A673 (cell line): ENCODE measurements around the gene WNK2. TPM values are rescaled to one million over a fixed set of nuclear protein-coding genes. Genes with fewer than 3 reads are reported as not detected.

ENCODE experiments used
- BruUV-seq: library from RNA; stranded (reverse); fragments of 400-500 nt; replicated peaks from 2 replicates; lab custom pipeline; 2021; lab: Mats Ljungman, UMichigan
- CTCF ChIA-PET: fragments of 300-600 bp; sonication (Branson Sonifier 250); formaldehyde crosslinking; loops from one replicate; lab custom pipeline; 2022; ENCODE audit warnings: antibody characterized with exemption; lab: Charles Lee
- POLR2A ChIA-PET: fragments of 300-600 bp; sonication (Branson Sonifier 250); formaldehyde crosslinking; loops from one replicate; lab custom pipeline; 2022; ENCODE audit warnings: antibody characterized with exemption; ENCODE audit not compliant: low non-redundant PET; lab: Charles Lee
- DNase-seq: peaks from one replicate; pipeline ENCODE4 v3.0.0-alpha.2; 2015; ENCODE audit warnings: low spot score
- H3K27ac ChIP-seq: fragments of 200-600 bp; sonication (generic); 2 replicates; pipeline ENCODE4 v1.5.1; 2016; ENCODE audit warnings: mixed run types, low read depth, mild to moderate bottlenecking, mixed read lengths, antibody characterized with exemption, low read length; ENCODE audit not compliant: poor library complexity, severe bottlenecking
- H3K27me3 ChIP-seq: fragments of 200-600 bp; sonication (generic); replicated peaks from 2 replicates; pipeline ENCODE4 v1.6.1; 2017; ENCODE audit warnings: mixed run types, low read depth, mild to moderate bottlenecking, mixed read lengths, antibody characterized with exemption, low read length; ENCODE audit not compliant: insufficient read depth, poor library complexity
- H3K36me3 ChIP-seq: fragments of 200-600 bp; sonication (generic); 2 replicates; pipeline ENCODE4 v1.6.1; 2016; ENCODE audit warnings: mixed run types, mild to moderate bottlenecking, mixed read lengths, antibody characterized with exemption, low read length; ENCODE audit not compliant: insufficient read depth, poor library complexity, severe bottlenecking
- H3K4me1 ChIP-seq: fragments of 200-600 bp; sonication (generic); 2 replicates; pipeline ENCODE4 v1.6.1; 2017; ENCODE audit warnings: mixed run types, mild to moderate bottlenecking, mixed read lengths, antibody characterized with exemption, low read length; ENCODE audit not compliant: insufficient read depth, poor library complexity, severe bottlenecking
- H3K4me3 ChIP-seq: fragments of 200-600 bp; sonication (generic); 2 replicates; pipeline ENCODE4 v1.5.1; 2016; ENCODE audit warnings: low read depth, mixed run types, mild to moderate bottlenecking, mixed read lengths, low read length; ENCODE audit not compliant: poor library complexity, severe bottlenecking
- H3K9me3 ChIP-seq: fragments of 200-600 bp; sonication (generic); 2 replicates; pipeline ENCODE4 v1.6.1; 2016; ENCODE audit warnings: mixed run types, low read depth, mild to moderate bottlenecking, mixed read lengths, antibody characterized with exemption, low read length; ENCODE audit not compliant: poor library complexity, severe bottlenecking
- CTCF ChIP-seq: fragments of 300-800, 200-600 bp; sonication (generic); conservative IDR thresholded peaks from 2 replicates; pipeline ENCODE4 v1.5.1; 2017; ENCODE audit warnings: low read depth, mild to moderate bottlenecking, antibody characterized with exemption, low read length, moderate library complexity, mixed read lengths
- EZH2 ChIP-seq: fragments of 200-600 bp; sonication (generic); IDR thresholded peaks from 2 replicates; pipeline ENCODE4 v1.6.1; 2017; ENCODE audit warnings: borderline replicate concordance, low read depth, mild to moderate bottlenecking, mixed read lengths, antibody characterized with exemption, low read length; ENCODE audit not compliant: poor library complexity, severe bottlenecking
- intact Hi-C: fragments of 100-400 bp; cut with micrococcal nuclease; formaldehyde crosslinking; loops from one replicate; pipeline ENCODE4 v1.10.0; 2022; ENCODE audit not compliant: unreplicated experiment
- total RNA-seq: library from RNA; stranded (reverse); gene quantifications from 2 replicates; pipeline ENCODE4 v1.2.3, GENCODE V29; 2021

Gene WNK2
- total RNA-seq, 1 experiment from 2014 or later: 9.6 TPM

GRCh38 chr9:93286252-93287188 lies 102.6 kb downstream of the WNK2 start:
- no peak overlapping the region for H3K4me3 ChIP-seq
- ChIA-PET CTCF (no interaction called here), POLR2A (no interaction called here)
- H3K9me3 ChIP-seq: no peaks in the 10 kb centered on the region
- BruUV-seq: no TSS peak
- H3K27me3 ChIP-seq: no peaks in the 10 kb centered on the region
- H3K36me3 ChIP-seq: no peaks in the 10 kb centered on the region
- intact Hi-C loops: no loop called here
- no peaks in the 10 kb centered on the region for H3K4me1 ChIP-seq
- H3K27ac ChIP-seq: no peak overlapping the region
- no peak for DNase-seq
- no peak for TF ChIP-seq EZH2
- no peak for TF ChIP-seq CTCF

- Histone ChIP-seq H3K9me3 (no peaks in the 10 kb centered on the region), H3K27me3 (no peaks in the 10 kb centered on the region), H3K36me3 (no peaks in the 10 kb centered on the region), H3K4me1 (no peaks in the 10 kb centered on the region), H3K27ac (no peak overlapping the region), H3K4me3 (no peak overlapping the region)
- ChIA-PET POLR2A (no interaction called here), CTCF (no interaction called here)
- no peak for TF ChIP-seq EZH2
- no peak for TF ChIP-seq CTCF
- intact Hi-C loops: no loop called here
- BruUV-seq: no TSS peak
- DNase-seq: no peak
Observed at GRCh38 chr9:93287189-93287552, 103.2 kb downstream of the WNK2 start.

- POLR2A ChIA-PET: no interaction called here
- Histone ChIP-seq H3K4me3 (no peak overlapping the region), H3K36me3 (no peaks in the 10 kb centered on the region), H3K4me1 (no peaks in the 10 kb centered on the region), H3K9me3 (no peaks in the 10 kb centered on the region), H3K27me3 (no peaks in the 10 kb centered on the region), H3K27ac (no peak overlapping the region)
- no TSS peak for BruUV-seq
- CTCF ChIA-PET: no interaction called here
- intact Hi-C loops: no loop called here
- no peak for DNase-seq
- TF ChIP-seq EZH2 (no peak), CTCF (no peak)
Observed at GRCh38 chr9:93287593-93287992, 103.7 kb downstream of the WNK2 start.
